SU-DHL-6 (cell line): ENCODE measurements around the gene MACROH2A2.

Experiments used
- CTCF ChIP-seq: fragments of 200-600 bp; sonication (generic); IDR thresholded peaks from one replicate; pipeline ENCODE4 v1.5.1; 2017; ENCODE audit warnings: antibody characterized with exemption, mild to moderate bottlenecking, low read length, moderate library complexity; ENCODE audit not compliant: insufficient read depth, poor library complexity, severe bottlenecking
- EZH2phosphoT487 ChIP-seq: fragments of 200-600 bp; sonication (generic), shearing (Covaris generic); conservative IDR thresholded peaks from 2 replicates; pipeline ENCODE4 v1.6.1; 2018; ENCODE audit warnings: mild to moderate bottlenecking, antibody characterized with exemption, low read length, moderate library complexity, mixed read lengths

GRCh38 chr10:70088308-70088698 is 35.7 kb downstream of the MACROH2A2 start:
- TF ChIP-seq CTCF (no peak), EZH2phosphoT487 (no peak)
